Right lobe of liver (tissue), 4 donors: ENCODE data around the gene SMYD4.

ENCODE experiments used
- CTCF ChIP-seq, 4 donors: fragments of 200-600 bp in 3 of 4; fragments of 450-650 bp in 1 of 4; IDR thresholded peaks; one replicate each; pipeline versions ENCODE4 v1.5.1 to v1.8.0; 2016 to 2022; ENCODE audit warnings: antibody characterized with exemption in 4 of 4, mild to moderate bottlenecking in 2 of 4
- POLR2A ChIP-seq: fragments of 450-650 bp; IDR thresholded peaks from one replicate; pipeline ENCODE4 v1.6.1; 2017; ENCODE audit warnings: antibody characterized with exemption, mild to moderate bottlenecking
- donor health status: DM: no; HTN: no; CAD: no.
- donor health status: DM: no; HTN: no; CAD: no.
- donor health status: DM: no; HTN: yes; CAD: no.

- peak; percentile 68 to 81 (median 72) for TF ChIP-seq CTCF (IDR thresholded peaks at IDR 0.05)
- peak; percentile 74 for TF ChIP-seq POLR2A
Observed at GRCh38 chr17:1783834-1784611, 45.7 kb downstream of the SMYD4 start.
